GM23248 (cell line): ENCODE results near the gene SOBP. TPM values are rescaled to one million over a fixed set of nuclear protein-coding genes. Genes with fewer than 3 reads are reported as not detected.

Experiments
- DNase-seq: peaks from one replicate; pipeline ENCODE4 v3.0.0-alpha.2; 2015
- H2AFZ ChIP-seq: fragments of 200-600 bp; sonication (generic); 2 replicates; pipeline ENCODE4 v1.6.1; 2016; ENCODE audit warnings: antibody characterized with exemption
- H3F3A ChIP-seq: fragments of 200-600 bp; sonication (generic); 2 replicates; pipeline ENCODE4 v1.6.1; 2016; ENCODE audit warnings: mild to moderate bottlenecking, antibody characterized with exemption, mixed run types; ENCODE audit not compliant: insufficient read depth
- H3K27ac ChIP-seq: fragments of 200-600 bp; sonication (generic); 2 replicates; pipeline ENCODE4 v1.5.1; 2016; ENCODE audit warnings: mild to moderate bottlenecking
- H3K27me3 ChIP-seq: fragments of 200-600 bp; sonication (generic); replicated peaks from 2 replicates; pipeline ENCODE4 v1.6.1; 2016; ENCODE audit warnings: mild to moderate bottlenecking; ENCODE audit not compliant: insufficient read depth
- H3K36me3 ChIP-seq: fragments of 200-600 bp; sonication (generic); 2 replicates; pipeline ENCODE4 v1.6.1; 2016; ENCODE audit warnings: low read depth, mild to moderate bottlenecking
- H3K4me1 ChIP-seq: fragments of 200-600 bp; sonication (generic); 2 replicates; pipeline ENCODE4 v1.6.1; 2016; ENCODE audit warnings: mild to moderate bottlenecking; ENCODE audit not compliant: insufficient read depth
- H3K4me2 ChIP-seq: fragments of 200-600 bp; sonication (generic); one replicate; pipeline ENCODE4 v1.6.1; 2016; ENCODE audit warnings: mild to moderate bottlenecking; ENCODE audit not compliant: unreplicated experiment
- H3K4me3 ChIP-seq: fragments of 200-600 bp; sonication (generic); 2 replicates; pipeline ENCODE4 v1.5.1; 2016; ENCODE audit warnings: mild to moderate bottlenecking
- H3K79me2 ChIP-seq: fragments of 200-600 bp; sonication (generic); 2 replicates; pipeline ENCODE4 v1.6.1; 2016; ENCODE audit warnings: mild to moderate bottlenecking; ENCODE audit not compliant: insufficient read depth
- H3K9ac ChIP-seq: fragments of 200-600 bp; sonication (generic); 2 replicates; pipeline ENCODE4 v1.6.1; 2016; ENCODE audit warnings: mild to moderate bottlenecking
- H3K9me2 ChIP-seq: fragments of 200-600 bp; sonication (generic); 2 replicates; pipeline ENCODE4 v1.6.1; 2016; ENCODE audit warnings: mixed run types, mild to moderate bottlenecking, moderate library complexity; ENCODE audit not compliant: insufficient read depth
- H3K9me3 ChIP-seq: fragments of 200-600 bp; sonication (generic); one replicate; pipeline ENCODE4 v1.6.1; 2017; ENCODE audit warnings: low read depth
- H4K20me1 ChIP-seq: fragments of 200-600 bp; sonication (generic); 2 replicates; pipeline ENCODE4 v1.6.0; 2016; ENCODE audit not compliant: insufficient read depth
- EZH2 ChIP-seq: fragments of 200-600 bp; sonication (generic); IDR thresholded peaks from 2 replicates; pipeline ENCODE4 v1.6.1; 2018; ENCODE audit warnings: antibody characterized with exemption, mild to moderate bottlenecking; ENCODE audit not compliant: insufficient read depth, poor library complexity, severe bottlenecking
- EZH2phosphoT487 ChIP-seq: fragments of 200-600 bp; sonication (generic); IDR thresholded peaks from 2 replicates; pipeline ENCODE4 v1.6.1; 2018; ENCODE audit warnings: antibody characterized with exemption, moderate library complexity, mild to moderate bottlenecking, low read depth; ENCODE audit not compliant: insufficient read depth
- WGBS, 2 experiments: methylation state at CpG; one replicate each; pipeline ENCODE4 v1.1.6; 2015 to 2017; ENCODE audit warnings: low lambda C conversion rate in 2 of 2, low coverage in 1 of 2; ENCODE audit errors: missing lambda C conversion rate in 2 of 2; 5-methylcytosine and 5-hydroxymethylcytosine counted together
- in situ Hi-C: fragments of 300-500 bp; cut with MboI; formaldehyde crosslinking; loops from 2 replicates; pipeline ENCODE4 v1.15.0; 2020
- polyA plus RNA-seq: library from polyadenylated mRNA; unstranded; fragments of >200 nt; fragmentation: Nextera tagmentation; extraction: Ambion mirVana; gene quantifications from 2 replicates; pipeline ENCODE4 v1.2.1, GENCODE V29; 2016
- total RNA-seq: library from RNA; depleted of rRNA; stranded (reverse); fragments of >200 nt; shearing (Covaris generic); gene quantifications from 2 replicates; pipeline ENCODE4 v1.2.3, GENCODE V29; 2014

SOBP gene
- total and polyA plus RNA-seq, 2 experiments from 2014 or later = 0.38 to 0.97 TPM

- Histone ChIP-seq H3K9ac (no peak overlapping the region), H3K27ac (no peak overlapping the region), H4K20me1 (no peaks in the 10 kb centered on the region), H2AFZ (no peak overlapping the region), H3K4me1 (no peaks in the 10 kb centered on the region), H3K9me2 (no peaks in the 10 kb centered on the region), H3K4me2 (no peak overlapping the region), H3F3A (no peaks in the 10 kb centered on the region), H3K9me3 (no peaks in the 10 kb centered on the region), H3K4me3 (no peak overlapping the region), H3K79me2 (no peaks in the 10 kb centered on the region), H3K27me3 (no peaks in the 10 kb centered on the region), H3K36me3 (no peaks in the 10 kb centered on the region)
- in situ Hi-C loops = no loop called here
- 94 to 96% methylated on average over 2 of the region's 2 CpGs for WGBS, 2 experiments
- TF ChIP-seq EZH2 (no peak), EZH2phosphoT487 (no peak)
- DNase-seq = no peak
Observed at GRCh38 chr6:107554326-107554725, 64.4 kb downstream of the SOBP start.

- Histone ChIP-seq H3K9me3 (no peaks in the 10 kb centered on the region), H3K27ac (no peak overlapping the region), H3K4me3 (no peak overlapping the region), H3K79me2 (no peaks in the 10 kb centered on the region), H3K4me2 (no peak overlapping the region), H3K9me2 (no peaks in the 10 kb centered on the region), H3K9ac (no peak overlapping the region), H3K27me3 (no peaks in the 10 kb centered on the region), H4K20me1 (no peaks in the 10 kb centered on the region), H2AFZ (no peak overlapping the region), H3K36me3 (no peaks in the 10 kb centered on the region), H3F3A (no peaks in the 10 kb centered on the region), H3K4me1 (no peaks in the 10 kb centered on the region)
- no peak for DNase-seq
- TF ChIP-seq EZH2phosphoT487 (no peak), EZH2 (no peak)
- in situ Hi-C loops = no loop called here
- 94 to 96% methylated on average over 3 of the region's 3 CpGs for WGBS, 2 experiments
Observed at GRCh38 chr6:107554918-107555317, 65.0 kb downstream of the SOBP start.

- Histone ChIP-seq H3K9me3 (no peaks in the 10 kb centered on the region), H3K4me1 (no peaks in the 10 kb centered on the region), H4K20me1 (no peaks in the 10 kb centered on the region), H3K79me2 (no peaks in the 10 kb centered on the region), H3K36me3 (no peaks in the 10 kb centered on the region), H3K27ac (no peak overlapping the region), H2AFZ (no peak overlapping the region), H3K4me3 (no peak overlapping the region), H3F3A (no peaks in the 10 kb centered on the region), H3K27me3 (no peaks in the 10 kb centered on the region), H3K9me2 (no peaks in the 10 kb centered on the region), H3K4me2 (no peak overlapping the region), H3K9ac (no peak overlapping the region)
- DNase-seq = no peak
- in situ Hi-C loops = no loop called here
- 92 to 95% methylated on average over 7 of the region's 7 CpGs for WGBS, 2 experiments
- TF ChIP-seq EZH2 (no peak), EZH2phosphoT487 (no peak)
Observed at GRCh38 chr6:107555449-107555848, 65.5 kb downstream of the SOBP start.

- no peaks in the 10 kb centered on the region for H3K9me2 ChIP-seq
- H3K4me3 ChIP-seq = no peak overlapping the region
- no peaks in the 10 kb centered on the region for H3K36me3 ChIP-seq
- H2AFZ ChIP-seq = no peak overlapping the region
- in situ Hi-C loops = no loop called here
- no peaks in the 10 kb centered on the region for H3F3A ChIP-seq
- H3K79me2 ChIP-seq = no peaks in the 10 kb centered on the region
- H3K4me1 ChIP-seq = no peaks in the 10 kb centered on the region
- no peaks in the 10 kb centered on the region for H3K9me3 ChIP-seq
- TF ChIP-seq EZH2phosphoT487 (no peak), EZH2 (no peak)
- DNase-seq = no peak
- H3K27me3 ChIP-seq = no peaks in the 10 kb centered on the region
- no peak overlapping the region for H3K9ac ChIP-seq
- no peak overlapping the region for H3K4me2 ChIP-seq
- H4K20me1 ChIP-seq = no peaks in the 10 kb centered on the region
- no peak overlapping the region for H3K27ac ChIP-seq
Observed at GRCh38 chr6:107556082-107556481, 66.2 kb downstream of the SOBP start.

GRCh38 chr6:107557698-107558097, 67.8 kb downstream of the SOBP start:
- H3F3A ChIP-seq = no peaks in the 10 kb centered on the region
- no peaks in the 10 kb centered on the region for H4K20me1 ChIP-seq
- no peaks in the 10 kb centered on the region for H3K9me2 ChIP-seq
- no peak for DNase-seq
- no peaks in the 10 kb centered on the region for H3K27me3 ChIP-seq
- no peak overlapping the region for H3K9ac ChIP-seq
- no peaks in the 10 kb centered on the region for H3K9me3 ChIP-seq
- no peak overlapping the region for H3K4me2 ChIP-seq
- H3K79me2 ChIP-seq = no peaks in the 10 kb centered on the region
- H3K27ac ChIP-seq = no peak overlapping the region
- in situ Hi-C loops = no loop called here
- H3K4me1 ChIP-seq = no peaks in the 10 kb centered on the region
- no peak for TF ChIP-seq EZH2phosphoT487
- TF ChIP-seq EZH2 = no peak
- no peak overlapping the region for H2AFZ ChIP-seq
- no peak overlapping the region for H3K4me3 ChIP-seq
- no peaks in the 10 kb centered on the region for H3K36me3 ChIP-seq
